ENCODE data around the gene JADE2.

The JADE2 gene

GRCh38 chr5:134556994-134557393 is 31.5 kb downstream of the JADE2 start:
- H3K27me3 ChIP-seq (ENCODE audit: insufficient read depth, low read length), result no peaks in the 10 kb centered on the region
- H4K20me1 ChIP-seq (ENCODE audit: insufficient read depth, low read length), result no peaks in the 10 kb centered on the region
- no peak overlapping the region for H3K9ac ChIP-seq (ENCODE audit: low read length)
- peaks cover 62% of the 10 kb centered on the region; the same call in 1 of the 2 replicates for H3K36me3 ChIP-seq (ENCODE audit: insufficient read depth, low read length)
- no peaks in the 10 kb centered on the region for H3K9me2 ChIP-seq (ENCODE audit: low read depth, low read length)
- no peak overlapping the region for H3K4me2 ChIP-seq (ENCODE audit: low read length)
- no peak overlapping the region for H3K4me3 ChIP-seq (ENCODE audit: low read depth, low read length, poor library complexity, severe bottlenecking)
- no peak overlapping the region for H2AFZ ChIP-seq (ENCODE audit: low read length)
- no peak overlapping the region for H3K27ac ChIP-seq (ENCODE audit: low read depth, low read length, poor library complexity, severe bottlenecking)
- H3F3A ChIP-seq (ENCODE audit: insufficient read depth, low read length), result no peaks in the 10 kb centered on the region
- H3K9me3 ChIP-seq (ENCODE audit: low read length), result no peaks in the 10 kb centered on the region
- H3K79me2 ChIP-seq (ENCODE audit: insufficient read depth, low read length), result no peaks in the 10 kb centered on the region
- peaks cover 37% of the 10 kb centered on the region for H3K4me1 ChIP-seq (ENCODE audit: insufficient read depth, low read length, severe bottlenecking)
- TF ChIP-seq, protein P1, sequence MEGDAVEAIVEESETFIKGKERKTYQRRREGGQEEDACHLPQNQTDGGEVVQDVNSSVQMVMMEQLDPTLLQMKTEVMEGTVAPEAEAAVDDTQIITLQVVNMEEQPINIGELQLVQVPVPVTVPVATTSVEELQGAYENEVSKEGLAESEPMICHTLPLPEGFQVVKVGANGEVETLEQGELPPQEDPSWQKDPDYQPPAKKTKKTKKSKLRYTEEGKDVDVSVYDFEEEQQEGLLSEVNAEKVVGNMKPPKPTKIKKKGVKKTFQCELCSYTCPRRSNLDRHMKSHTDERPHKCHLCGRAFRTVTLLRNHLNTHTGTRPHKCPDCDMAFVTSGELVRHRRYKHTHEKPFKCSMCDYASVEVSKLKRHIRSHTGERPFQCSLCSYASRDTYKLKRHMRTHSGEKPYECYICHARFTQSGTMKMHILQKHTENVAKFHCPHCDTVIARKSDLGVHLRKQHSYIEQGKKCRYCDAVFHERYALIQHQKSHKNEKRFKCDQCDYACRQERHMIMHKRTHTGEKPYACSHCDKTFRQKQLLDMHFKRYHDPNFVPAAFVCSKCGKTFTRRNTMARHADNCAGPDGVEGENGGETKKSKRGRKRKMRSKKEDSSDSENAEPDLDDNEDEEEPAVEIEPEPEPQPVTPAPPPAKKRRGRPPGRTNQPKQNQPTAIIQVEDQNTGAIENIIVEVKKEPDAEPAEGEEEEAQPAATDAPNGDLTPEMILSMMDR (IDR thresholded peaks at IDR 0.05; ENCODE audit: low read length), result no peak
- no peak for TF ChIP-seq EZH2 (IDR thresholded peaks at IDR 0.05; ENCODE audit: borderline replicate concordance, low read length)

GRCh38 chr5:134559672-134560071 is 34.2 kb downstream of the JADE2 start:
- Histone ChIP-seq H3K9me2 (ENCODE audit: low read depth, low read length) (no peaks in the 10 kb centered on the region), H4K20me1 (ENCODE audit: insufficient read depth, low read length) (no peaks in the 10 kb centered on the region), H3K4me1 (ENCODE audit: insufficient read depth, low read length, severe bottlenecking) (peaks cover 18% of the 10 kb centered on the region), H3F3A (ENCODE audit: insufficient read depth, low read length) (no peaks in the 10 kb centered on the region), H3K79me2 (ENCODE audit: insufficient read depth, low read length) (no peaks in the 10 kb centered on the region), H2AFZ (ENCODE audit: low read length) (no peak overlapping the region), H3K9me3 (ENCODE audit: low read length) (no peaks in the 10 kb centered on the region), H3K27ac (ENCODE audit: low read depth, low read length, poor library complexity, severe bottlenecking) (no peak overlapping the region), H3K36me3 (ENCODE audit: insufficient read depth, low read length) (peaks cover 74% of the 10 kb centered on the region), H3K27me3 (ENCODE audit: insufficient read depth, low read length) (no peaks in the 10 kb centered on the region), H3K4me2 (ENCODE audit: low read length) (no peak overlapping the region), H3K4me3 (ENCODE audit: low read depth, low read length, poor library complexity, severe bottlenecking) (no peak overlapping the region), H3K9ac (ENCODE audit: low read length) (no peak overlapping the region)
- TF ChIP-seq, protein P1 (IDR thresholded peaks at IDR 0.05; ENCODE audit: low read length), result no peak
- no peak for TF ChIP-seq EZH2 (IDR thresholded peaks at IDR 0.05; ENCODE audit: borderline replicate concordance, low read length)

GRCh38 chr5:134560698-134561097 is 35.2 kb downstream of the JADE2 start:
- no peaks in the 10 kb centered on the region for H4K20me1 ChIP-seq (ENCODE audit: insufficient read depth, low read length)
- peaks cover 8% of the 10 kb centered on the region for H3K4me1 ChIP-seq (ENCODE audit: insufficient read depth, low read length, severe bottlenecking)
- peaks cover 83% of the 10 kb centered on the region for H3K36me3 ChIP-seq (ENCODE audit: insufficient read depth, low read length)
- H3K9me3 ChIP-seq (ENCODE audit: low read length), result no peaks in the 10 kb centered on the region
- H3K27me3 ChIP-seq (ENCODE audit: insufficient read depth, low read length), result no peaks in the 10 kb centered on the region
- no peak overlapping the region for H2AFZ ChIP-seq (ENCODE audit: low read length)
- no peaks in the 10 kb centered on the region for H3K9me2 ChIP-seq (ENCODE audit: low read depth, low read length)
- no peaks in the 10 kb centered on the region for H3F3A ChIP-seq (ENCODE audit: insufficient read depth, low read length)
- TF ChIP-seq, protein P1 (IDR thresholded peaks at IDR 0.05; ENCODE audit: low read length), result no peak
- no peak for TF ChIP-seq EZH2 (IDR thresholded peaks at IDR 0.05; ENCODE audit: borderline replicate concordance, low read length)
- no peak overlapping the region for H3K4me2 ChIP-seq (ENCODE audit: low read length)
- H3K27ac ChIP-seq (ENCODE audit: low read depth, low read length, poor library complexity, severe bottlenecking), result no peak overlapping the region
- H3K79me2 ChIP-seq (ENCODE audit: insufficient read depth, low read length), result no peaks in the 10 kb centered on the region
- H3K4me3 ChIP-seq (ENCODE audit: low read depth, low read length, poor library complexity, severe bottlenecking), result no peak overlapping the region
- H3K9ac ChIP-seq (ENCODE audit: low read length), result no peak overlapping the region

Data from OCI-LY1 (cell line).